Stimulated activated CD4-positive, alpha-beta T cell treated with anti-CD3 and anti-CD28 coated beads, Interleukin-12 subunit alpha, Interleukin-12 subunit beta, amount 100 ng/mL, for 48 hours (primary cell): ENCODE measurements around the gene KRT71.
"Not testable (repeated sequence)": the region's sequence is repeated elsewhere in the genome, so short reads cannot be mapped to it uniquely, and the experiment has no call there.

Experiments
- DNase-seq, 3 donors: peaks; one replicate each; pipeline ENCODE4 v3.0.0-alpha.2; 2020; ENCODE audit warnings: low read depth in 2 of 3, low spot score in 1 of 3

Gene KRT71

GRCh38 chr12:52521568-52522266 lies 31.2 kb downstream of the KRT71 start:
- DNase-seq: no peak

- no peak for DNase-seq
These were observed 31.8 kb downstream of the KRT71 start for GRCh38 chr12:52521175-52521567.

- no peak for DNase-seq
These were observed 32.9 kb downstream of the KRT71 start, which contains the start of gene KRT5 for GRCh38 chr12:52519826-52520662. KRT5 (minus strand) TSS chr12:52520394; CDS start chr12:52520296, 98 bp downstream.

GRCh38 chr12:52519387-52519703 lies 33.6 kb downstream of the KRT71 start:
- no peak for DNase-seq

GRCh38 chr12:52518574-52519386 lies 34.2 kb downstream of the KRT71 start:
- DNase-seq: no peak

- DNase-seq: no peak
These were observed 35.1 kb downstream of the KRT71 start for GRCh38 chr12:52517888-52518287.

GRCh38 chr12:52517005-52517835 lies 35.7 kb downstream of the KRT71 start:
- no peak for DNase-seq

GRCh38 chr12:52515927-52516831 lies 36.8 kb downstream of the KRT71 start:
- DNase-seq: no peak

- no peak for DNase-seq
These were observed 37.7 kb downstream of the KRT71 start for GRCh38 chr12:52515319-52515646.

- DNase-seq: no peak
These were observed 38.2 kb downstream of the KRT71 start for GRCh38 chr12:52514471-52515318.

GRCh38 chr12:52513736-52514135 lies 39.2 kb downstream of the KRT71 start:
- DNase-seq: no peak

GRCh38 chr12:52508211-52508610 lies 44.7 kb downstream of the KRT71 start:
- DNase-seq: no peak

GRCh38 chr12:52506858-52507715 lies 45.9 kb downstream of the KRT71 start:
- no peak for DNase-seq

- no peak for DNase-seq
These were observed 50.1 kb downstream of the KRT71 start for GRCh38 chr12:52502877-52503276.

- no peak for DNase-seq
These were observed 51.5 kb downstream of the KRT71 start for GRCh38 chr12:52501490-52501889.

- DNase-seq: not testable (repeated sequence)
These were observed 52.4 kb downstream of the KRT71 start for GRCh38 chr12:52500574-52500973.

GRCh38 chr12:52499806-52500560 lies 53.0 kb downstream of the KRT71 start:
- no peak for DNase-seq
